SK-N-MC (cell line): Measurements from ENCODE around the gene STON2.

Experiments used
- EZH2 ChIP-seq: fragments of 200-600 bp; sonication (generic); IDR thresholded peaks from one replicate; pipeline ENCODE4 v1.6.1; 2017; ENCODE audit warnings: antibody characterized with exemption
- FOXP2 ChIP-seq: optimal IDR thresholded peaks from 2 replicates; pipeline ENCODE3; 2011; ENCODE audit warnings: mild to moderate bottlenecking, moderate library complexity; ENCODE audit not compliant: insufficient read depth; ENCODE audit errors: extremely low read length, control extremely low read depth
- POLR2AphosphoS5 ChIP-seq: IDR thresholded peaks from 2 replicates; pipeline ENCODE4 v1.6.1; 2012; ENCODE audit warnings: mild to moderate bottlenecking, low read depth, low read length, borderline replicate concordance

GRCh38 chr14:81343701-81344100 lies 56.4 kb downstream of the STON2 start:
- TF ChIP-seq EZH2 (no peak), POLR2AphosphoS5 (no peak), FOXP2 (no peak)
